Kidney epithelial cell (primary cell): ENCODE data around the gene DNAJB4. TPM values are rescaled to one million over a fixed set of nuclear protein-coding genes. Genes with fewer than 3 reads are reported as not detected.
"Not testable (repeated sequence)": the region's sequence is repeated elsewhere in the genome, so short reads cannot be mapped to it uniquely, and the experiment has no call there.

Source experiments
- DNase-seq: peaks from one replicate; pipeline ENCODE4 v3.0.0-alpha.2; 2010; ENCODE audit warnings: low read depth
- H3K27me3 ChIP-seq: 2 replicates; pipeline ENCODE4 v1.6.0; 2011; ENCODE audit warnings: low read length; ENCODE audit not compliant: control insufficient read depth, insufficient read depth
- H3K36me3 ChIP-seq: 2 replicates; pipeline ENCODE4 v1.5.1; 2011; ENCODE audit warnings: low read length; ENCODE audit not compliant: control insufficient read depth, insufficient read depth
- H3K4me3 ChIP-seq: 2 replicates; pipeline ENCODE4 v1.5.1; 2011; ENCODE audit warnings: low read depth, mild to moderate bottlenecking, control low read depth, low read length
- total RNA-seq: library from RNA; depleted of rRNA; stranded (reverse); fragments of >200 nt; gene quantifications from 2 replicates; pipeline ENCODE4 v1.2.3, GENCODE V29; 2015
- TF ChIP-seq, protein P1 (sequence below): IDR thresholded peaks from 2 replicates; pipeline ENCODE4 v1.5.1; 2011; ENCODE audit warnings: mild to moderate bottlenecking, moderate library complexity, low read length, control low read depth, inconsistent platforms; ENCODE audit not compliant: insufficient read depth, poor library complexity, severe bottlenecking

DNAJB4 gene
- total RNA-seq, 1 donor from 2014 or later: 7.3 TPM

DNA sequence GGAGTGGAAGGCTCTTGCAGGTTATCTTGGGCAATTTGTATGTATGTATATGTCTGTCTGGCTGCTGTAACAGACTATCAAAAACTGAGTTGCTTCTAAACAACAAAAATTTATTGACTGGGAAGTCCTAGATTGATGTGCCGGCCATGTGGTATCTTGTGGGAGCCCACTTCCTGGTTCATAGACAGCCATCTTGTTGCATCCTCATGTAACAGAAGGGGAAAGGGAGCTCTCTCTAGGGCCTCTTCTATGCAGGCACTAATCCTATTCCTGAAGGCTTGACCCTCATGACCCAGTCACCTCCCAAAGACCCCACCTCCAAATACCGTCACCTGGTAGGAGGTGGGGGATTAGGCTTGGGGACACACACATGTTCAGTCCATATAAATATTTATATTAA is 50.2 kb downstream of the DNAJB4 start:
- H3K4me3 ChIP-seq: no peak overlapping the region
- H3K36me3 ChIP-seq: no peaks in the 10 kb centered on the region
- no peak for DNase-seq
- H3K27me3 ChIP-seq: no peaks in the 10 kb centered on the region
- TF ChIP-seq, protein P1, sequence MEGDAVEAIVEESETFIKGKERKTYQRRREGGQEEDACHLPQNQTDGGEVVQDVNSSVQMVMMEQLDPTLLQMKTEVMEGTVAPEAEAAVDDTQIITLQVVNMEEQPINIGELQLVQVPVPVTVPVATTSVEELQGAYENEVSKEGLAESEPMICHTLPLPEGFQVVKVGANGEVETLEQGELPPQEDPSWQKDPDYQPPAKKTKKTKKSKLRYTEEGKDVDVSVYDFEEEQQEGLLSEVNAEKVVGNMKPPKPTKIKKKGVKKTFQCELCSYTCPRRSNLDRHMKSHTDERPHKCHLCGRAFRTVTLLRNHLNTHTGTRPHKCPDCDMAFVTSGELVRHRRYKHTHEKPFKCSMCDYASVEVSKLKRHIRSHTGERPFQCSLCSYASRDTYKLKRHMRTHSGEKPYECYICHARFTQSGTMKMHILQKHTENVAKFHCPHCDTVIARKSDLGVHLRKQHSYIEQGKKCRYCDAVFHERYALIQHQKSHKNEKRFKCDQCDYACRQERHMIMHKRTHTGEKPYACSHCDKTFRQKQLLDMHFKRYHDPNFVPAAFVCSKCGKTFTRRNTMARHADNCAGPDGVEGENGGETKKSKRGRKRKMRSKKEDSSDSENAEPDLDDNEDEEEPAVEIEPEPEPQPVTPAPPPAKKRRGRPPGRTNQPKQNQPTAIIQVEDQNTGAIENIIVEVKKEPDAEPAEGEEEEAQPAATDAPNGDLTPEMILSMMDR: no peak

DNA sequence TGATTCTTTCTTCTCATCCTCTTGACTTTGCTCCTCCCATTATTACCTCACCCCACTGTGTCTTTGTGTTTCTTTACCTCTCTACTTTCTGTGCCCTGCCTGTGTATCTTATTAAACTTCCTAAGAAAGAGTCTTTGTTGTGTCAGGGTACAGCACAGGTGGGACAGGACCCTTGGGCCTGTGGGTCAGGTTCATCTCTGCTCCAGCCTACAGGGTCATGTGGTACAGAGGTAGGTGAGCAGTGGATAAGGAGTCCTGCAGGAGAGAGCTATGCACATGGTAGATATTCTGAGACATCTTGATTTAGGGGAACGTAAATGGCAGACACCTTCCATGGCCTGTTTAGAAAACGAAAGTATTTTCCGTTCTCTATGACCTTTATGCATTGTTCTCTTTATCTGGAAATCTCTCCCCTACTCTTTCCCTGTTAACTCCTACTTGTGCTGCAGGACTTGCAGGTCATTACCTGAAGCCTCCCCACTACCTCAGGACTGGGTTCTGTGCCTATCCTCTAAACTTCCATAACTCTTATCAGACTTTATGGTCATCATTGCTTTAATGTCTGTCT is 50.9 kb downstream of the DNAJB4 start:
- Histone ChIP-seq H3K27me3 (no peaks in the 10 kb centered on the region), H3K36me3 (no peaks in the 10 kb centered on the region), H3K4me3 (no peak overlapping the region)
- DNase-seq: no peak
- TF ChIP-seq, protein P1: no peak

DNA sequence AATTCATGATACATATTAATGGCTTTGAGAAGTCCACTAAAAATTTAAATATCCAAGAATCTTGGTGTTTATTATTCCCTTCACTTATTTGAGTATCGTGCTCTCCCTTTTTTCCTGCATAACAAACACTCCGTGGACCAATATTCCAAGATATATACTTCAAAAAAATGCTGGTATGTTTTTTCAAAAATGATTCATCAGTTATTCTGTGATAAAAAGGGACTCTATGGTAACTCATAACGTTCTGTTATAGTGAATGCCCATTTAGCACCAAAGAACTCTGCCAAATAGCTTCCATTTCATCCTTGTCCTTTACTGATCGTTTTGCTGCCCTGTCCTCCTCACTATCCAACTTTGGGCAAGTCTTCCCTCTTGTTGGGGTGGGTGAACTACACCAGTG is 53.9 kb downstream of the DNAJB4 start:
- H3K4me3 ChIP-seq: no peak overlapping the region
- DNase-seq: no peak
- H3K36me3 ChIP-seq: no peaks in the 10 kb centered on the region
- no peaks in the 10 kb centered on the region for H3K27me3 ChIP-seq
- TF ChIP-seq, protein P1: no peak

DNA sequence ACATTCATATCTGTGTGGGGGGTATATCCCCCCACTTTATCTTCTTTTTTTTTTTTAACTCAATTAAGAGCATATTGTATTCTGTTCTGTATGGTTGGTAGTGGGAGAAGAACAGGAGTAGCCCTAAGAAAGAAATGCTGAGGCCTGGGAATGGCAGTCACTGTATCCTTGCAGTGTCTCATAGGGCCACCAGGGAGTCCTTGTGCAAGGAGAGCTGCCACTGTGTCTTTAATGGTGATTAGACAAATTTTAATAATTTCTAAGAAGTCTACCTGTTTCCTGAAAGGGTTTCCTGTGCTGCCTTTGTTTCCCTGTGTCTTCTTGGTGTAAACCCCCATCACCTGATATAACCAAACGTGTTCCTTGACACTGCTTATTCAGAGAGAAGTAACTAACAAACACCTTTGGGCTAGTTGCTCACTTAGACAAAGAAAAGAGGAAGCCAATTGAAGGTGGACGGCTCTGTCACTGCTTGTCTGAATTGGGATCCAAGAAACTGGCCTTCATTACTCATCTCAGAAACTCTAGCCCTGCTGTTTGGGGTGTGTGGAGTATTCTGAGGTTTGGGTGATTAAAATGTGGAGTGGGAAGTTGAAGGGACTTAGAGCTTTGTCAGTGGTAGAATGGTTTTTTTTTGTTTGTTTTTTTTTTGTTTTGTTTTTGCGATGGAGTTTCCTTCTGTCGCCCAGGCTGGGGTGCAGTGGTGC is 56.3 kb downstream of the DNAJB4 start:
- Histone ChIP-seq H3K36me3 (no peaks in the 10 kb centered on the region), H3K27me3 (no peaks in the 10 kb centered on the region), H3K4me3 (no peak overlapping the region)
- no peak for DNase-seq
- TF ChIP-seq, protein P1: no peak

DNA sequence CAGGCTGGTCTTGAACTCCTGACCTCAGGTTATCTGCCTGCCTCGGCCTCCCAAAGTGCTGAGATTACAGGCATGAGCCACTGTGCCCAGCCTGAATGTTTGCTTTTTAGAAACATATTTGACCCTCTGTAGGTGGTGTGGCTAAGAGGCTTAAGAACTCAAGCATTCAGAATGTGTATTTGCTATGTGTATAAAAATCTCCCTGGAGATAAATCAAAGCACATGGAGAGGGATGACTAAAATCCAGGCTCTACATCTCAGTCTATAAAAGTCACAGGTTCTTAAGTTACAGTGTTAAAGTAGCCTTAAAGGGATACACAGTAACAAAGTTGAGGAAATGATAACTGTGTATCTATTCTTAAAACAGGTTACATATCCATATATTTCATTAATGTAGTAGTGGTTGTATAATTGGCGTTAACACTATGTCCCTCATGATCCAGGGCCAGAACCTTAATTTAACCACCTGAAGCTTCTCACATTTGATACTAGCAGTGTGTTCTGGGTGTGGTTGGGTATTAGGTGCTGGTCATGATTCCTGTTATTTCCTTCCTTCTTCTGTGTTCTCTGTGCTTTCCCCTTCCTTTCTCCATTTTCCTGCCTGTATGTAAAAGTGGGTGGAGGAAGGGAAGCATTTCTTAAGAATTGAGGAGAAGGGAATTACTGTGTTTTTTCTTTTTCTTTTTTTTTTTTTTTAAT is 57.2 kb downstream of the DNAJB4 start:
- H3K36me3 ChIP-seq: no peaks in the 10 kb centered on the region
- DNase-seq: no peak
- no peaks in the 10 kb centered on the region for H3K27me3 ChIP-seq
- TF ChIP-seq, protein P1: no peak
- no peak overlapping the region for H3K4me3 ChIP-seq

DNA sequence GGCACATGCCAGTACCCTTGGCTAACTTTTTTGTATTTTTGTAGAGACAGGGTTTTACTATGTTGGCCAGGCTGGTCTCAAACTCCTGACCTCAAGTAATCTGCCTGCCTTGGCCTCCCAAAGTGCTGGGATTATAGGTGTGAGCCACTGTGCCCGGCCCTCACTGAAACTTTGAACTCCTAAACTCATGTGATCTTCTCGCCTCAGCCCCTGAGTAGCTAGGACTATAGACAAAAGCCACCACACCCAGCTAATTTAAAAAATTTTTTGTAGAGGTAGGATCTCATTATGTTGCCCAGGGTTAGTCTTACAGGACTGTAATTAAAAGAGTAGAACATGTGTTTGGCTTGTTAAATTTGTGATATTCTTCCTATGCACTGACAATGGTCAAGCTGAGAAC is 60.1 kb downstream of the DNAJB4 start:
- not testable (repeated sequence) for H3K27me3 ChIP-seq, DNase-seq, H3K4me3 ChIP-seq, H3K36me3 ChIP-seq
